Hematopoietic multipotent progenitor cell treated with erythropoietin and hydrocortisone succinate and interleukin-3 and kit ligand, for 17 days (in vitro differentiated cells): ENCODE data around the gene TCF4.

Experiments
- DNase-seq: peaks from one replicate; pipeline ENCODE4 v3.0.0-alpha.2; 2015; ENCODE audit warnings: low spot score

The TCF4 gene

GRCh38 chr18:55256929-55257289 is 331.1 kb downstream of the TCF4 start:
- no peak for DNase-seq

GRCh38 chr18:55256226-55256928 is 331.6 kb downstream of the TCF4 start:
- no peak for DNase-seq

- DNase-seq, result no peak
Measured at GRCh38 chr18:55253814-55254213, 334.2 kb downstream of the TCF4 start.

GRCh38 chr18:55252901-55253300 is 335.1 kb downstream of the TCF4 start:
- DNase-seq, result no peak

GRCh38 chr18:55252053-55252675 is 335.8 kb downstream of the TCF4 start:
- DNase-seq, result no peak

GRCh38 chr18:55251254-55251971 is 336.6 kb downstream of the TCF4 start:
- no peak for DNase-seq

GRCh38 chr18:55250768-55251173 is 337.2 kb downstream of the TCF4 start:
- DNase-seq, result no peak

- DNase-seq, result no peak
Measured at GRCh38 chr18:55249550-55249949, 338.4 kb downstream of the TCF4 start.

GRCh38 chr18:55248495-55248894 is 339.5 kb downstream of the TCF4 start:
- no peak for DNase-seq

GRCh38 chr18:55247032-55247431 is 341.0 kb downstream of the TCF4 start:
- DNase-seq, result no peak

GRCh38 chr18:55246278-55246677 is 341.7 kb downstream of the TCF4 start:
- no peak for DNase-seq

GRCh38 chr18:55245211-55245614 is 342.8 kb downstream of the TCF4 start:
- no peak for DNase-seq

GRCh38 chr18:55244546-55244945 is 343.4 kb downstream of the TCF4 start:
- DNase-seq, result no peak

- no peak for DNase-seq
Measured at GRCh38 chr18:55243857-55244256, 344.1 kb downstream of the TCF4 start.

- DNase-seq, result no peak
Measured at GRCh38 chr18:55243255-55243654, 344.7 kb downstream of the TCF4 start.

GRCh38 chr18:55240978-55241377 is 347.0 kb downstream of the TCF4 start:
- no peak for DNase-seq

- no peak for DNase-seq
Measured at GRCh38 chr18:55239740-55240139, 348.3 kb downstream of the TCF4 start.

- DNase-seq, result no peak
Measured at GRCh38 chr18:55237660-55238059, 350.3 kb downstream of the TCF4 start.

GRCh38 chr18:55236150-55236931 is 351.7 kb downstream of the TCF4 start:
- no peak for DNase-seq

- no peak for DNase-seq
Measured at GRCh38 chr18:55235094-55235461, 352.9 kb downstream of the TCF4 start.

GRCh38 chr18:55234366-55235093 is 353.5 kb downstream of the TCF4 start:
- DNase-seq, result peak; percentile 54

GRCh38 chr18:55233857-55234256 is 354.1 kb downstream of the TCF4 start:
- DNase-seq, result no peak
